GM12878 (cell line): Measurements from ENCODE around the gene PRKRIP1.

Experiments
- FOS ChIP-seq: IDR thresholded peaks from 3 replicates; pipeline ENCODE4 v1.6.1; 2011; ENCODE audit warnings: borderline replicate concordance; ENCODE audit not compliant: insufficient read length; ENCODE audit errors: extremely low read depth
- JUND ChIP-seq: IDR thresholded peaks from 2 replicates; pipeline ENCODE4 v1.6.1; 2012; ENCODE audit warnings: low read depth, mild to moderate bottlenecking, low read length, improper control_type of control experiment, moderate library complexity
- NRF1 ChIP-seq: conservative IDR thresholded peaks from 2 replicates; pipeline ENCODE4 v1.6.1; 2011; ENCODE audit warnings: mild to moderate bottlenecking, low read depth, low read length, improper control_type of control experiment
- SMC3 ChIP-seq: IDR thresholded peaks from 2 replicates; pipeline ENCODE4 v1.6.1; 2011; ENCODE audit warnings: low read length, improper control_type of control experiment, borderline replicate concordance
- TF ChIP-seq, protein P1 (sequence below): fragments of 450-650 bp; IDR thresholded peaks from 2 replicates; pipeline ENCODE4 v1.6.1; 2017; ENCODE audit warnings: mild to moderate bottlenecking, moderate library complexity
- TF ChIP-seq, protein P2 (sequence below), 3 experiments: IDR thresholded peaks in 2 of 3; conservative IDR thresholded peaks in 1 of 3; 2 replicates each; pipeline ENCODE4 v1.5.1; 2011; ENCODE audit warnings: low read depth in 3 of 3, low read length in 3 of 3, mild to moderate bottlenecking in 3 of 3, control low read depth in 2 of 3, moderate library complexity in 2 of 3, inconsistent platforms in 1 of 3, mixed read lengths in 1 of 3; ENCODE audit not compliant: control insufficient read depth in 2 of 3, insufficient read depth in 1 of 3; ENCODE audit errors: extremely low read depth in 1 of 3

DNA sequence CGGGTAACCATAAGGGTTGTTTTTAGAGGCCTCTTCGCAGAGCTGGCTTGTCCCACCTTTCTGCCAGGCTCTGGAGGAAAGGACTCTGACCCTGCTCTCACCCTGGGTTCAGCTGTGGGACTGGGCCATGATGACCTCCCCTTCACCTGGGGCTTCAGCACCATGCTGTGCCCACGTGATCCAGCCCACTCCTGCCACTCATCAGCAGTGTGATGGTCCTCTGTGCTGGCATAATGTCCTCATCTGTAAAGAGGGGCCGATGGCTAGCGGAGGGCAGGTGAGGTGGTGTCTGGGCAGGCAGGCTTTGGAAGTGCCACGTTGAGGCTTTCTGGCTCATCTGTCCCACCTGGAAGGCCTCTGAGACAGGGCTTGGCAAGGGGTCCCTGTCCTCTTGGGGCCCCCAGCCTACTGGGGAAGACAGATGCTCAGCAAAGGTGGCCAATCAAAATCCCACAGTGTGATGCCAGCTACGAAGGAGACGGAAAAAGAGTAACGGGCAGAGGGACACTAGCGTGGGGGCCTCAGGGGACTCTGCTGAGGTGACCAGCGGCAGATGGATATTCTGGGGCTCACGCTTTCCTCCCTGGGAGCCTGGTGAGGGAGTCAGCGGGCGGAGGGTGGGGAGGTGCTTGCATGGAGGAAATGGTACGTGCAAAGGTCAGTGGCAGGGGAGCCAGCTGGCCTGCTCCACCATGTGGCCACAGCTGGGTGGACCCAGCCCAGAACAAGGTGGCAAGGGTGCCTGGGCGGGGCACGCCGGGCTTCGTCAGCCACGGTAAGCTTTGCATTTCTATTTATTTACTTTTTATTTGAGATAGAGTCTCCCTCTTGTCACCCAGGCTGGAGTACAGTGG lies 74.0 kb downstream of the PRKRIP1 start:
- TF ChIP-seq FOS (no peak), NRF1 (no peak), JUND (no peak), SMC3 (no peak)
- TF ChIP-seq, protein P1, sequence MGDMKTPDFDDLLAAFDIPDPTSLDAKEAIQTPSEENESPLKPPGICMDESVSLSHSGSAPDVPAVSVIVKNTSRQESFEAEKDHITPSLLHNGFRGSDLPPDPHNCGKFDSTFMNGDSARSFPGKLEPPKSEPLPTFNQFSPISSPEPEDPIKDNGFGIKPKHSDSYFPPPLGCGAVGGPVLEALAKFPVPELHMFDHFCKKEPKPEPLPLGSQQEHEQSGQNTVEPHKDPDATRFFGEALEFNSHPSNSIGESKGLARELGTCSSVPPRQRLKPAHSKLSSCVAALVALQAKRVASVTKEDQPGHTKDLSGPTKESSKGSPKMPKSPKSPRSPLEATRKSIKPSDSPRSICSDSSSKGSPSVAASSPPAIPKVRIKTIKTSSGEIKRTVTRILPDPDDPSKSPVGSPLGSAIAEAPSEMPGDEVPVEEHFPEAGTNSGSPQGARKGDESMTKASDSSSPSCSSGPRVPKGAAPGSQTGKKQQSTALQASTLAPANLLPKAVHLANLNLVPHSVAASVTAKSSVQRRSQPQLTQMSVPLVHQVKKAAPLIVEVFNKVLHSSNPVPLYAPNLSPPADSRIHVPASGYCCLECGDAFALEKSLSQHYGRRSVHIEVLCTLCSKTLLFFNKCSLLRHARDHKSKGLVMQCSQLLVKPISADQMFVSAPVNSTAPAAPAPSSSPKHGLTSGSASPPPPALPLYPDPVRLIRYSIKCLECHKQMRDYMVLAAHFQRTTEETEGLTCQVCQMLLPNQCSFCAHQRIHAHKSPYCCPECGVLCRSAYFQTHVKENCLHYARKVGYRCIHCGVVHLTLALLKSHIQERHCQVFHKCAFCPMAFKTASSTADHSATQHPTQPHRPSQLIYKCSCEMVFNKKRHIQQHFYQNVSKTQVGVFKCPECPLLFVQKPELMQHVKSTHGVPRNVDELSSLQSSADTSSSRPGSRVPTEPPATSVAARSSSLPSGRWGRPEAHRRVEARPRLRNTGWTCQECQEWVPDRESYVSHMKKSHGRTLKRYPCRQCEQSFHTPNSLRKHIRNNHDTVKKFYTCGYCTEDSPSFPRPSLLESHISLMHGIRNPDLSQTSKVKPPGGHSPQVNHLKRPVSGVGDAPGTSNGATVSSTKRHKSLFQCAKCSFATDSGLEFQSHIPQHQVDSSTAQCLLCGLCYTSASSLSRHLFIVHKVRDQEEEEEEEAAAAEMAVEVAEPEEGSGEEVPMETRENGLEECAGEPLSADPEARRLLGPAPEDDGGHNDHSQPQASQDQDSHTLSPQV = no peak
- TF ChIP-seq, protein P2, sequence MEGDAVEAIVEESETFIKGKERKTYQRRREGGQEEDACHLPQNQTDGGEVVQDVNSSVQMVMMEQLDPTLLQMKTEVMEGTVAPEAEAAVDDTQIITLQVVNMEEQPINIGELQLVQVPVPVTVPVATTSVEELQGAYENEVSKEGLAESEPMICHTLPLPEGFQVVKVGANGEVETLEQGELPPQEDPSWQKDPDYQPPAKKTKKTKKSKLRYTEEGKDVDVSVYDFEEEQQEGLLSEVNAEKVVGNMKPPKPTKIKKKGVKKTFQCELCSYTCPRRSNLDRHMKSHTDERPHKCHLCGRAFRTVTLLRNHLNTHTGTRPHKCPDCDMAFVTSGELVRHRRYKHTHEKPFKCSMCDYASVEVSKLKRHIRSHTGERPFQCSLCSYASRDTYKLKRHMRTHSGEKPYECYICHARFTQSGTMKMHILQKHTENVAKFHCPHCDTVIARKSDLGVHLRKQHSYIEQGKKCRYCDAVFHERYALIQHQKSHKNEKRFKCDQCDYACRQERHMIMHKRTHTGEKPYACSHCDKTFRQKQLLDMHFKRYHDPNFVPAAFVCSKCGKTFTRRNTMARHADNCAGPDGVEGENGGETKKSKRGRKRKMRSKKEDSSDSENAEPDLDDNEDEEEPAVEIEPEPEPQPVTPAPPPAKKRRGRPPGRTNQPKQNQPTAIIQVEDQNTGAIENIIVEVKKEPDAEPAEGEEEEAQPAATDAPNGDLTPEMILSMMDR (IDR thresholded peaks at IDR 0.05 in 2 of 3, conservative IDR thresholded peaks at IDR 0.05 in 1 of 3; ENCODE audit: control insufficient read depth in 2 of 3, extremely low read depth in 1 of 3, insufficient read depth in 1 of 3, low read depth in 3 of 3, low read length in 3 of 3) = no peak
